ENCODE results near the gene PEAK1. TPM values are rescaled to one million over a fixed set of nuclear protein-coding genes. Genes with fewer than 3 reads are reported as not detected.

PEAK1 gene
- total RNA-seq, 1 experiment from 2014 or later, result 6.4 TPM

GRCh38 chr15:77375133-77375532, 44.8 kb downstream of the PEAK1 start:
- no peak for DNase-seq (ENCODE audit: low read depth)
- in situ Hi-C loops (cut with HindIII; ENCODE audit: low pct_unique_long_range_greater_than_20kb, low sequenced_read_pairs), result no loop called here

- no peak for DNase-seq (ENCODE audit: low read depth)
- in situ Hi-C loops (cut with HindIII; ENCODE audit: low pct_unique_long_range_greater_than_20kb, low sequenced_read_pairs), result no loop called here
Observed at GRCh38 chr15:77373441-77373840, 46.5 kb downstream of the PEAK1 start.

GRCh38 chr15:77371850-77372563, 47.9 kb downstream of the PEAK1 start:
- in situ Hi-C loops (cut with HindIII; ENCODE audit: low pct_unique_long_range_greater_than_20kb, low sequenced_read_pairs), result no loop called here
- no peak for DNase-seq (ENCODE audit: low read depth)

- in situ Hi-C loops (cut with HindIII; ENCODE audit: low pct_unique_long_range_greater_than_20kb, low sequenced_read_pairs), result no loop called here
- DNase-seq (ENCODE audit: low read depth), result no peak
Observed at GRCh38 chr15:77370580-77370979, 49.3 kb downstream of the PEAK1 start.

GRCh38 chr15:77369168-77369567, 50.7 kb downstream of the PEAK1 start:
- DNase-seq (ENCODE audit: low read depth), result no peak
- in situ Hi-C loops (cut with HindIII; ENCODE audit: low pct_unique_long_range_greater_than_20kb, low sequenced_read_pairs), result no loop called here

GRCh38 chr15:77367631-77368030, 52.3 kb downstream of the PEAK1 start:
- in situ Hi-C loops (cut with HindIII; ENCODE audit: low pct_unique_long_range_greater_than_20kb, low sequenced_read_pairs), result no loop called here

GRCh38 chr15:77361456-77361855, 58.4 kb downstream of the PEAK1 start:
- in situ Hi-C loops (cut with HindIII; ENCODE audit: low pct_unique_long_range_greater_than_20kb, low sequenced_read_pairs), result no loop called here

More at GRCh38 chr15:77367631-77368030, 52.3 kb downstream of the PEAK1 start:
- no peak for DNase-seq (ENCODE audit: low read depth)

GRCh38 chr15:77358545-77359240, 61.2 kb downstream of the PEAK1 start:
- in situ Hi-C loops (cut with HindIII; ENCODE audit: low pct_unique_long_range_greater_than_20kb, low sequenced_read_pairs), result no loop called here
- DNase-seq (ENCODE audit: low read depth), result no peak

More at GRCh38 chr15:77361456-77361855, 58.4 kb downstream of the PEAK1 start:
- DNase-seq (ENCODE audit: low read depth), result no peak

- no peak for DNase-seq (ENCODE audit: low read depth)
- in situ Hi-C loops (cut with HindIII; ENCODE audit: low pct_unique_long_range_greater_than_20kb, low sequenced_read_pairs), result no loop called here
Observed at GRCh38 chr15:77356305-77356704, 63.6 kb downstream of the PEAK1 start.

- no peak for DNase-seq (ENCODE audit: low read depth)
- in situ Hi-C loops (cut with HindIII; ENCODE audit: low pct_unique_long_range_greater_than_20kb, low sequenced_read_pairs), result no loop called here
Observed at GRCh38 chr15:77355321-77355720, 64.6 kb downstream of the PEAK1 start.

GRCh38 chr15:77354063-77354462, 65.8 kb downstream of the PEAK1 start:
- no peak for DNase-seq (ENCODE audit: low read depth)
- in situ Hi-C loops (cut with HindIII; ENCODE audit: low pct_unique_long_range_greater_than_20kb, low sequenced_read_pairs), result no loop called here

GRCh38 chr15:77352887-77353286, 67.0 kb downstream of the PEAK1 start:
- no peak for DNase-seq (ENCODE audit: low read depth)
- in situ Hi-C loops (cut with HindIII; ENCODE audit: low pct_unique_long_range_greater_than_20kb, low sequenced_read_pairs), result no loop called here

GRCh38 chr15:77350792-77351191, 69.1 kb downstream of the PEAK1 start:
- no peak for DNase-seq (ENCODE audit: low read depth)
- in situ Hi-C loops (cut with HindIII; ENCODE audit: low pct_unique_long_range_greater_than_20kb, low sequenced_read_pairs), result no loop called here

GRCh38 chr15:77349666-77350065, 70.2 kb downstream of the PEAK1 start:
- in situ Hi-C loops (cut with HindIII; ENCODE audit: low pct_unique_long_range_greater_than_20kb, low sequenced_read_pairs), result no loop called here
- no peak for DNase-seq (ENCODE audit: low read depth)

- no peak for DNase-seq (ENCODE audit: low read depth)
- in situ Hi-C loops (cut with HindIII; ENCODE audit: low pct_unique_long_range_greater_than_20kb, low sequenced_read_pairs), result no loop called here
Observed at GRCh38 chr15:77348511-77348910, 71.4 kb downstream of the PEAK1 start.

GRCh38 chr15:77347197-77347596, 72.7 kb downstream of the PEAK1 start:
- in situ Hi-C loops (cut with HindIII; ENCODE audit: low pct_unique_long_range_greater_than_20kb, low sequenced_read_pairs), result no loop called here
- DNase-seq (ENCODE audit: low read depth), result no peak

- no peak for DNase-seq (ENCODE audit: low read depth)
- in situ Hi-C loops (cut with HindIII; ENCODE audit: low pct_unique_long_range_greater_than_20kb, low sequenced_read_pairs), result no loop called here
Observed at GRCh38 chr15:77346245-77347036, 73.5 kb downstream of the PEAK1 start.

- no peak for DNase-seq (ENCODE audit: low read depth)
- in situ Hi-C loops (cut with HindIII; ENCODE audit: low pct_unique_long_range_greater_than_20kb, low sequenced_read_pairs), result no loop called here
Observed at GRCh38 chr15:77342807-77343206, 77.1 kb downstream of the PEAK1 start.

GRCh38 chr15:77340245-77340644, 79.7 kb downstream of the PEAK1 start:
- DNase-seq (ENCODE audit: low read depth), result no peak
- in situ Hi-C loops (cut with HindIII; ENCODE audit: low pct_unique_long_range_greater_than_20kb, low sequenced_read_pairs), result no loop called here
